B cell (primary cell): ENCODE measurements around the gene ZDHHC12. TPM values are rescaled to one million over a fixed set of nuclear protein-coding genes. Genes with fewer than 3 reads are reported as not detected.

ENCODE experiments used
- ATAC-seq: fragments of 200-7000 bp; cut with Tn5 transposase; one replicate; pipeline ENCODE4 v1.10.0; 2021; ENCODE audit warnings: low read depth, mild to moderate bottlenecking, moderate number of reproducible peaks, moderate library complexity
- CTCF ChIA-PET: fragments of 350-600 bp; sonication (Branson Sonifier 250); formaldehyde crosslinking; loops from one replicate; lab custom pipeline; 2021; ENCODE audit warnings: antibody characterized with exemption, inconsistent platforms; lab: Charles Lee
- POLR2A ChIA-PET: fragments of 350-600 bp; sonication (Branson Sonifier 250); formaldehyde crosslinking; loops from one replicate; lab custom pipeline; 2021; ENCODE audit warnings: antibody characterized with exemption; lab: Charles Lee
- DNase-seq: peaks from one replicate; pipeline ENCODE4 v3.0.0; 2013
- H2AFZ ChIP-seq: 2 replicates; pipeline ENCODE4 v1.6.1; 2012; ENCODE audit warnings: mild to moderate bottlenecking, low read depth, low read length; ENCODE audit not compliant: insufficient read depth, poor library complexity, severe bottlenecking
- H3K27ac ChIP-seq, 2 donors: 1 replicate in 1 of 2; 2 replicates in 1 of 2; pipeline ENCODE4 v1.5.1; 2012 to 2013; ENCODE audit warnings: low read length in 2 of 2, mild to moderate bottlenecking in 2 of 2, moderate library complexity in 1 of 2
- H3K27me3 ChIP-seq, 4 experiments: fragments of 200-600 bp in 1 of 4; sonication (generic) in 1 of 4; replicated peaks in 1 of 4; 1 replicate in 2 of 4; 2 replicates in 2 of 4; pipeline versions ENCODE4 v1.6.1 to v1.7.0; 2013 to 2016; ENCODE audit warnings: low read length in 3 of 4, mild to moderate bottlenecking in 2 of 4, mixed read lengths in 1 of 4, moderate library complexity in 1 of 4; ENCODE audit not compliant: insufficient read depth in 4 of 4, control insufficient read depth in 3 of 4; ENCODE audit errors: control extremely low read depth in 1 of 4
- H3K36me3 ChIP-seq, 2 experiments: replicated peaks in 1 of 2; 1 replicate in 1 of 2; 2 replicates in 1 of 2; pipeline versions ENCODE4 v1.6.1 to v1.7.1; 2013; ENCODE audit warnings: low read length in 1 of 2; ENCODE audit not compliant: insufficient read depth in 2 of 2, control insufficient read depth in 1 of 2; ENCODE audit errors: control extremely low read depth in 1 of 2, extremely low read depth in 1 of 2
- H3K4me1 ChIP-seq, 2 donors: fragments of 200-600 bp in 1 of 2; sonication (generic) in 1 of 2; 1 replicate in 1 of 2; 2 replicates in 1 of 2; pipeline versions ENCODE4 v1.5.1 to v1.6.1; 2013 to 2017; ENCODE audit warnings: low read length in 2 of 2; ENCODE audit not compliant: control insufficient read depth in 2 of 2, insufficient read depth in 2 of 2
- H3K4me2 ChIP-seq: replicated peaks from 2 replicates; pipeline ENCODE3; 2012; ENCODE audit warnings: mild to moderate bottlenecking, low read depth, low read length; ENCODE audit not compliant: poor library complexity, severe bottlenecking
- H3K4me3 ChIP-seq, 5 experiments: fragments of 200-600 bp in 1 of 5; sonication (generic) in 1 of 5; 1 replicate in 3 of 5; 2 replicates in 2 of 5; pipeline versions ENCODE4 v1.5.1 to v1.7.0; 2011 to 2016; ENCODE audit warnings: low read length in 4 of 5, mild to moderate bottlenecking in 4 of 5, low read depth in 2 of 5, control low read depth in 1 of 5, moderate library complexity in 1 of 5; ENCODE audit not compliant: insufficient read depth in 1 of 5; ENCODE audit errors: control extremely low read depth in 1 of 5, extremely low read depth in 1 of 5
- H3K79me2 ChIP-seq: fragments of 200-600 bp; sonication (generic); one replicate; pipeline ENCODE4 v1.6.0; 2016; ENCODE audit warnings: low read length; ENCODE audit not compliant: control insufficient read depth, insufficient read depth
- H3K9ac ChIP-seq: fragments of 200-600 bp; sonication (generic); 2 replicates; pipeline ENCODE4 v1.6.1; 2017; ENCODE audit warnings: mild to moderate bottlenecking, low read length, moderate library complexity
- H3K9me3 ChIP-seq, 3 donors: one replicate each; pipeline versions ENCODE4 v1.6.1 to v1.7.1; 2013; ENCODE audit warnings: low read length in 2 of 3; ENCODE audit not compliant: control insufficient read depth in 2 of 3, insufficient read depth in 1 of 3; ENCODE audit errors: control extremely low read depth in 1 of 3
- H4K20me1 ChIP-seq: 2 replicates; pipeline ENCODE4 v1.6.0; 2012; ENCODE audit warnings: mild to moderate bottlenecking, low read length; ENCODE audit not compliant: insufficient read depth, control insufficient read depth, poor library complexity, severe bottlenecking
- H3K27ac Mint-ChIP-seq: one replicate; pipeline ENCODE4 v1.8.0; 2021; ENCODE audit warnings: mixed read lengths
- H3K27me3 Mint-ChIP-seq: one replicate; pipeline ENCODE4 v1.8.0; 2021; ENCODE audit warnings: mixed read lengths
- H3K4me1 Mint-ChIP-seq: one replicate; pipeline ENCODE4 v1.8.0; 2021; ENCODE audit warnings: mixed read lengths
- H3K4me3 Mint-ChIP-seq: one replicate; pipeline ENCODE4 v1.8.0; 2021; ENCODE audit warnings: mixed read lengths
- H3K9me3 Mint-ChIP-seq: one replicate; pipeline ENCODE4 v1.8.0; 2022; ENCODE audit warnings: mixed read lengths; ENCODE audit not compliant: insufficient read depth
- EZH2 ChIP-seq: IDR thresholded peaks from 2 replicates; pipeline ENCODE4 v1.6.1; 2012; ENCODE audit warnings: borderline replicate concordance, low read depth, mild to moderate bottlenecking, moderate library complexity, low read length; ENCODE audit not compliant: insufficient read depth, poor library complexity, severe bottlenecking
- WGBS: methylation state at CpG from one replicate; pipeline ENCODE4 v1.1.5; 2013; ENCODE audit warnings: missing lambda C conversion rate; ENCODE audit not compliant: insufficient coverage; 5-methylcytosine and 5-hydroxymethylcytosine counted together
- intact Hi-C: fragments of 100-400 bp; cut with micrococcal nuclease; formaldehyde crosslinking; loops from one replicate; pipeline ENCODE4 v1.10.0; 2022
- polyA plus RNA-seq: library from polyadenylated mRNA; depleted of rRNA; stranded (reverse); fragments of >200 nt; gene quantifications from 2 replicates; pipeline ENCODE4 v1.2.3, GENCODE V29; 2012
- total RNA-seq, 2 donors: library from RNA; stranded (reverse); fragments of 120-200 nt in 1 of 2; gene quantifications; 1 replicate in 1 of 2; 2 replicates in 1 of 2; pipeline versions ENCODE4 v1.2.3 to v1.2.4, GENCODE V29; 2013 to 2022
- TF ChIP-seq, protein P1 (sequence below): fragments of 200-600 bp; IDR thresholded peaks from one replicate; pipeline ENCODE4 v1.8.0; 2022; ENCODE audit warnings: antibody characterized with exemption, mild to moderate bottlenecking

The ZDHHC12 gene
- total and polyA plus RNA-seq, 2 donors (not counting 1 experiment from before 2014, with no cell fraction given) = 28.5 to 47.0 TPM

DNA sequence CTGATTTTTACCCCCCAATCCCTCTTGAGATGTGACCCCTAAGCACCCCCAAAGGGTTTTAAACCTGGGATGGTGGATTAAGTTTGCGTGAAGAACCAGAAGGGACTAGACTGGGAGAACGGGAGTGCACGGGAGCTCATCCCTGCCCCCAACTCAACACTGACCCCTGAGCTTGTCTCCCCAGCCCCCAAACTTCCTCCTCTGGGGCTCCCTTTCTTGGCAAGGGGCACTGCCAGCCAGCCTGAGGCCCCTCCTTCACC lies 39.9 kb downstream of the ZDHHC12 start:
- Histone ChIP-seq H3K9me3 (peaks cover 0 to 11% (median 0%) of the 10 kb centered on the region in 3 donors), H3K9ac (peak overlapping the region; percentile 94), H3K27me3 (no peaks in the 10 kb centered on the region), H2AFZ (peak overlapping the region; percentile 73), H3K4me2 (peak overlapping the region; percentile 93), H3K79me2 (peaks cover 81% of the 10 kb centered on the region), H3K27ac (peak overlapping the region; percentile 94), H3K4me1 (peaks cover 45 to 66% of the 10 kb centered on the region in 2 donors), H4K20me1 (peaks cover 9% of the 10 kb centered on the region), H3K4me3 (peak overlapping the region; percentile 85 to 99 (median 88)), H3K36me3 (peaks cover 0 to 6% of the 10 kb centered on the region in 2 experiments)
- TF ChIP-seq, protein P1, sequence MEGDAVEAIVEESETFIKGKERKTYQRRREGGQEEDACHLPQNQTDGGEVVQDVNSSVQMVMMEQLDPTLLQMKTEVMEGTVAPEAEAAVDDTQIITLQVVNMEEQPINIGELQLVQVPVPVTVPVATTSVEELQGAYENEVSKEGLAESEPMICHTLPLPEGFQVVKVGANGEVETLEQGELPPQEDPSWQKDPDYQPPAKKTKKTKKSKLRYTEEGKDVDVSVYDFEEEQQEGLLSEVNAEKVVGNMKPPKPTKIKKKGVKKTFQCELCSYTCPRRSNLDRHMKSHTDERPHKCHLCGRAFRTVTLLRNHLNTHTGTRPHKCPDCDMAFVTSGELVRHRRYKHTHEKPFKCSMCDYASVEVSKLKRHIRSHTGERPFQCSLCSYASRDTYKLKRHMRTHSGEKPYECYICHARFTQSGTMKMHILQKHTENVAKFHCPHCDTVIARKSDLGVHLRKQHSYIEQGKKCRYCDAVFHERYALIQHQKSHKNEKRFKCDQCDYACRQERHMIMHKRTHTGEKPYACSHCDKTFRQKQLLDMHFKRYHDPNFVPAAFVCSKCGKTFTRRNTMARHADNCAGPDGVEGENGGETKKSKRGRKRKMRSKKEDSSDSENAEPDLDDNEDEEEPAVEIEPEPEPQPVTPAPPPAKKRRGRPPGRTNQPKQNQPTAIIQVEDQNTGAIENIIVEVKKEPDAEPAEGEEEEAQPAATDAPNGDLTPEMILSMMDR = no peak
- no peak for TF ChIP-seq EZH2
- POLR2A ChIA-PET = interaction anchor here (0.5 to 1.9 kb wide), 9 partner anchors 8 to 1356 kb away, joined by 3 to 7 read pairs (median 4); partner anchors contain the start of genes DYNC2I2 and ZDHHC12
- peak overlapping the region; percentile 96 for H3K27ac Mint-ChIP-seq
- peaks cover 53% of the 10 kb centered on the region for H3K4me1 Mint-ChIP-seq
- no peaks in the 10 kb centered on the region for H3K27me3 Mint-ChIP-seq
- H3K9me3 Mint-ChIP-seq = no peaks in the 10 kb centered on the region
- DNase-seq = no peak
- no peak for ATAC-seq
- CTCF ChIA-PET = interaction anchor here (1.2 to 1.9 kb wide), 3 partner anchors 18 to 134 kb away, joined by 5 to 16 read pairs (median 6); partner anchors contain the start of genes ENDOG and PKN3
- no CpG with 5 or more reads among the region's 3 CpGs for WGBS
- H3K4me3 Mint-ChIP-seq = peak overlapping the region; percentile 98
- intact Hi-C loops = loop anchor here (1.0 to 2.0 kb wide), 3 partner anchors 18 to 263 kb away; partner anchors contain the start of genes DOLK, DYNC2I2, NUP188 and PKN3
